ENCODE measurements around the gene NRXN3. TPM values are rescaled to one million over a fixed set of nuclear protein-coding genes. Genes with fewer than 3 reads are reported as not detected.

Gene NRXN3
- total RNA-seq, 1 donor from 2014 or later, result 1.6 TPM

DNA sequence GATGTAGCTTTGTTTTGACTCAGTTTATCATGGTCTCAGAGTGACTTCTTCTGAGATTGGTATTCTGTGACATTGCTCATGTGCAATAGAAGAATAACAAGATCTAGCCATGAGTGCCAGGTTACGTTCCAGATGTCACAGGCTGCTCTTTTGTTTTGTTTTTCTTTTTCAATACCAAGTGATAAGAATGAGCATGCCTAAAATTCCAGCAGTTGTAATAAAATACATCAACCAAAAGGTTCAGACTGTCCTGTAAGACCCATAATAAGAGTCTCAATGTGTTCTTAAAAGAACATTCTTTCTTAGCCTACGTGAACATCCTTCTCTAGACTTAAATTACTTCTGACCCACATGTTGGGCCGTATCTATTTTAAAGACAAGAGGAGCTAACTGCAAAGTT lies 1371.9 kb downstream of the NRXN3 start:
- no peak for DNase-seq (ENCODE audit: low read depth)
- Histone ChIP-seq H3K4me3 (ENCODE audit: low read depth, low read length) (no peak overlapping the region), H3K36me3 (ENCODE audit: control insufficient read depth, insufficient read depth, low read length) (no peaks in the 10 kb centered on the region)

DNA sequence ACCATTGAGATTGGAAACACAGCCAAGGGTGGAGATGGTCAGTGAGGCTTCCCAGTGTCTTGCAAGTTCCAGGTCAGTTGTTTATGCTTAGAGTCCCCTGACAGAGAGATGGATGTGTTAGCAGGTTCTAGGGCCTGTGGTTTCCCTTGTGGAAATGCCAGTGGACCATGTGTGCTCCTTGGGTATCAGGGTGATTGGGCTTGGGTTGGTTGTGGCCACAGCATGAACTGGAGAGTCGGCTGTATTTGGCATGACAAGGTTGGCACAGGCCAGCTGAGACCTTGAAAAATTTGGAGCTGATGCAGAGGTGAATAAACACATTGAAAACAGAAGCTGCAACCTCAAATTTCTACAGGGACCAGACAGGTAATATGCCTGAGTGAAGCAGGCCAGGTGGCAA lies 1373.2 kb downstream of the NRXN3 start:
- H3K27me3 ChIP-seq (ENCODE audit: control insufficient read depth, insufficient read depth, low read length), result no peaks in the 10 kb centered on the region
- no peak overlapping the region for H3K4me3 ChIP-seq (ENCODE audit: low read depth, low read length)
- DNase-seq (ENCODE audit: low read depth), result no peak
- no peaks in the 10 kb centered on the region for H3K36me3 ChIP-seq (ENCODE audit: control insufficient read depth, insufficient read depth, low read length)
- TF ChIP-seq, protein P1, sequence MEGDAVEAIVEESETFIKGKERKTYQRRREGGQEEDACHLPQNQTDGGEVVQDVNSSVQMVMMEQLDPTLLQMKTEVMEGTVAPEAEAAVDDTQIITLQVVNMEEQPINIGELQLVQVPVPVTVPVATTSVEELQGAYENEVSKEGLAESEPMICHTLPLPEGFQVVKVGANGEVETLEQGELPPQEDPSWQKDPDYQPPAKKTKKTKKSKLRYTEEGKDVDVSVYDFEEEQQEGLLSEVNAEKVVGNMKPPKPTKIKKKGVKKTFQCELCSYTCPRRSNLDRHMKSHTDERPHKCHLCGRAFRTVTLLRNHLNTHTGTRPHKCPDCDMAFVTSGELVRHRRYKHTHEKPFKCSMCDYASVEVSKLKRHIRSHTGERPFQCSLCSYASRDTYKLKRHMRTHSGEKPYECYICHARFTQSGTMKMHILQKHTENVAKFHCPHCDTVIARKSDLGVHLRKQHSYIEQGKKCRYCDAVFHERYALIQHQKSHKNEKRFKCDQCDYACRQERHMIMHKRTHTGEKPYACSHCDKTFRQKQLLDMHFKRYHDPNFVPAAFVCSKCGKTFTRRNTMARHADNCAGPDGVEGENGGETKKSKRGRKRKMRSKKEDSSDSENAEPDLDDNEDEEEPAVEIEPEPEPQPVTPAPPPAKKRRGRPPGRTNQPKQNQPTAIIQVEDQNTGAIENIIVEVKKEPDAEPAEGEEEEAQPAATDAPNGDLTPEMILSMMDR (IDR thresholded peaks at IDR 0.05; ENCODE audit: insufficient read depth, low read length, poor library complexity, severe bottlenecking), result no peak

More for the DNA sequence above, 1371.9 kb downstream of the NRXN3 start:
- H3K27me3 ChIP-seq (ENCODE audit: control insufficient read depth, insufficient read depth, low read length), result no peaks in the 10 kb centered on the region
- TF ChIP-seq, protein P1 (IDR thresholded peaks at IDR 0.05; ENCODE audit: insufficient read depth, low read length, poor library complexity, severe bottlenecking), result no peak

DNA sequence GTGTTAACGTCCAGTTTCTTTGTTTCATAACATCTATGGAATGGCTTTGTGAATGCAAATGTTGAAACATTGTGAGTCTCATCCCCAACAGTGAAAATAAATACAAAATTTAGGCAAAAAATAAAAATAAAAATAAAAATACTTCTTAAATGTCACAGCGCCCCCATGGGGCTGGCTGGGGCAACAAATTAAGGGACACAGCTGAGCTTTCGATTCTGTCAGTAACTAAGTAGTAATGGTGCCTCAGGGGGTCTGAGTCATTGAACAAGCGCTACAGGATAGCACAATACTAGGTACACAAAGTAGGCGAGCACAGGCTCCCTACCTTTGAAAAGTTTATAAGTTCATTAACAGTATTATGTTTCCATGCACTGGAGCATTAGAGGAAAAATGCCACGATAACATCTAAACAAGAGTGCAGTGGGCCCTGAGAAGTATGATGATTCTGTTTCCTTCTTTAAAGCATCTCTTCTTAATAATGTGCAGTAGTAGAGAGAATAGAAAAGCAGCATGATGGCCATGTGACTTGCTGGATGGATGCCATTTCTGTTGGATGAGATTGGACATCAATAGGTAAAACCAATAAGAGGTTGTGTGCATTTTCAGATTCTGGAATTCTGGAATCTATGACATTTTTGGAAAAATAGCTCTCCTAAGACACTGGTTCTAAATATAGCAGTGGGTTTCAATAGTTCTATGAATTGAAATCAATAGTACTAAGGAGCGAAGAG lies 1374.0 kb downstream of the NRXN3 start:
- no peak for DNase-seq (ENCODE audit: low read depth)
- Histone ChIP-seq H3K36me3 (ENCODE audit: control insufficient read depth, insufficient read depth, low read length) (no peaks in the 10 kb centered on the region), H3K4me3 (ENCODE audit: low read depth, low read length) (no peak overlapping the region), H3K27me3 (ENCODE audit: control insufficient read depth, insufficient read depth, low read length) (no peaks in the 10 kb centered on the region)
- TF ChIP-seq, protein P1 (IDR thresholded peaks at IDR 0.05; ENCODE audit: insufficient read depth, low read length, poor library complexity, severe bottlenecking), result peak; percentile 49

DNA sequence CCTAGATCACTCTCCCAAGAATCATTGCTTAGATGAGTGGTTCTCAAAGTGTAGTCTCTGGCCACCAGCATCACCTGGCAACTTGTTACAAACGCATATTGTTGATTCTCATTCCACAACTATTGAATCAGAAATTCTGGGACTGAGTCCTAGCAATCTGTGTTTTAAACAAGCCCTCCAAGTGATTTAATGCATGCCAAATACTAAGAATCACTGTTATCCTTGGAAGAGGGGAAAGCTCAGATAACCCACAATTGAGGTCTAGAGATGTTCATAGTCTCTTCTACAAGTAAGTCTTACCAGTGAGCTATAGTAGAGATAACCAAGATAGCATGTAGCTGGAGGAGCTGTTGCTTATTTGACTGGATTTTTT lies 1374.5 kb downstream of the NRXN3 start:
- no peaks in the 10 kb centered on the region for H3K36me3 ChIP-seq (ENCODE audit: control insufficient read depth, insufficient read depth, low read length)
- H3K27me3 ChIP-seq (ENCODE audit: control insufficient read depth, insufficient read depth, low read length), result no peaks in the 10 kb centered on the region
- no peak for DNase-seq (ENCODE audit: low read depth)
- TF ChIP-seq, protein P1 (IDR thresholded peaks at IDR 0.05; ENCODE audit: insufficient read depth, low read length, poor library complexity, severe bottlenecking), result no peak
- H3K4me3 ChIP-seq (ENCODE audit: low read depth, low read length), result no peak overlapping the region

DNA sequence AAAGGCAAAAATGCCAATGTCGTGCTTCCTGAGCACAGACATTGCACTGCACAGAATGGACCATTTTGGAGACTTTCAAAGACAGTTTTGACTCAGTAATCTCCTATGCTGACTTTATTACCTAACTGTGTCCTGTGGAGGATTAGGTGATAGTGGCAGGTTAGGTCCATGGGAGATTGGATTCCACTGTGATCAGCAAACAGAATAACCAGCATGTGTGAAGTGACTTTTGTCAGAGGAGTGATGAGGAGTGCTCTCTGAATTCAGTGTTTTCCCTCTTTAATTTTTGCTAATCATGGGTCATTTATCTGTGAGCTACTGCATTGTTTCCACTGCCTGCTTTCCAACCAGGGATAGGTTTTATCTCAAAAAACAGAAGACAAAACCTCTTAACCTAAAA lies 1378.7 kb downstream of the NRXN3 start:
- TF ChIP-seq, protein P1 (IDR thresholded peaks at IDR 0.05; ENCODE audit: insufficient read depth, low read length, poor library complexity, severe bottlenecking), result no peak
- H3K4me3 ChIP-seq (ENCODE audit: low read depth, low read length), result no peak overlapping the region
- H3K27me3 ChIP-seq (ENCODE audit: control insufficient read depth, insufficient read depth, low read length), result no peaks in the 10 kb centered on the region
- H3K36me3 ChIP-seq (ENCODE audit: control insufficient read depth, insufficient read depth, low read length), result no peaks in the 10 kb centered on the region
- DNase-seq (ENCODE audit: low read depth), result no peak

DNA sequence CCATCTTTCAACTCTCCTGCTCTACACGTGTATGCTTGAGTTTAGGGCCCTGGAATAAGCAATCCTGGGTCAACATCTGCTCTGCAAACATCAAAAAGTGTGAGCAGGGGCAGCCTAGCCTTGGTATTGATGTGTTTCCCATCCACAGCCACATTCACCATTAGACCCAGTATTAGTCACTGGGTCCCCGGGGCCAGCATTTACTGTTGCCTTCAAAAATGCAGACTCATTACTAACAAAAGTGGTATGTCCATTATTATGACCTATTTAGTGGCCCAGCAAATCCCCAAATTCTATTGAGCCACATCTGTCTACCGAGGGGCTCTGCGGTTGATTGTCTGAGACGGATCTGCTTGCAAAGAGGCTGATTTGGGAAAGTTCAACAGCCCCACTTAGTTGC lies 1379.3 kb downstream of the NRXN3 start:
- Histone ChIP-seq H3K4me3 (ENCODE audit: low read depth, low read length) (no peak overlapping the region), H3K27me3 (ENCODE audit: control insufficient read depth, insufficient read depth, low read length) (no peaks in the 10 kb centered on the region), H3K36me3 (ENCODE audit: control insufficient read depth, insufficient read depth, low read length) (no peaks in the 10 kb centered on the region)
- TF ChIP-seq, protein P1 (IDR thresholded peaks at IDR 0.05; ENCODE audit: insufficient read depth, low read length, poor library complexity, severe bottlenecking), result no peak
- no peak for DNase-seq (ENCODE audit: low read depth)
